ENCODE measurements around the gene ZNF600. TPM values are rescaled to one million over a fixed set of nuclear protein-coding genes. Genes with fewer than 3 reads are reported as not detected.
"Not testable (repeated sequence)": the region's sequence is repeated elsewhere in the genome, so short reads cannot be mapped to it uniquely, and the experiment has no call there.

The ZNF600 gene
- total RNA-seq, 2 donors from 2014 or later, result 26.2 to 32.3 TPM

- Histone ChIP-seq H3K9me3 (ENCODE audit: control insufficient read depth, low read length) (peaks cover 45% of the 10 kb centered on the region), H3K9ac (ENCODE audit: extremely low read depth, low read length, poor library complexity, severe bottlenecking) (peak overlapping the region; percentile 25), H3K36me3 (ENCODE audit: control insufficient read depth, insufficient read depth, low read length) (no peaks in the 10 kb centered on the region), H3K4me1 (ENCODE audit: control insufficient read depth, insufficient read depth, low read length) (no peaks in the 10 kb centered on the region), H3K4me3 (ENCODE audit: low read length) (peak overlapping the region; percentile 71), H3K27me3 (ENCODE audit: control insufficient read depth, insufficient read depth, low read length, poor library complexity, severe bottlenecking) (no peaks in the 10 kb centered on the region), H3K27ac (ENCODE audit: low read depth, low read length) (no peak overlapping the region)
- Mint-ChIP-seq H3K27me3 (ENCODE audit: insufficient read depth) (no peaks in the 10 kb centered on the region), H3K36me3 (ENCODE audit: low read depth) (peaks cover 13% of the 10 kb centered on the region), H3K9me3 (peaks cover 18% of the 10 kb centered on the region), H3K27ac (peak overlapping the region; percentile 32), H3K4me1 (peaks cover 72% of the 10 kb centered on the region), H3K4me3 (peak overlapping the region; percentile 18)
- DNase-seq, result no peak
- TF ChIP-seq CTCF (conservative IDR thresholded peaks at IDR 0.05), result no peak
- 90 to 100% methylated on average over 1 to 4 of the region's 4 CpGs for WGBS, 2 experiments (ENCODE audit: insufficient coverage in 1 of 2, insufficient read length in 1 of 2)
These were observed 36.8 kb downstream of the ZNF600 start for GRCh38 chr19:52749780-52750179.

- Histone ChIP-seq H3K4me1 (ENCODE audit: control insufficient read depth, insufficient read depth, low read length) (peaks cover 1% of the 10 kb centered on the region), H3K9ac (ENCODE audit: extremely low read depth, low read length, poor library complexity, severe bottlenecking) (no peak overlapping the region), H3K9me3 (ENCODE audit: control insufficient read depth, low read length) (peaks cover 38% of the 10 kb centered on the region), H3K4me3 (ENCODE audit: low read length) (peak overlapping the region; percentile 71), H3K27me3 (ENCODE audit: control insufficient read depth, insufficient read depth, low read length, poor library complexity, severe bottlenecking) (no peaks in the 10 kb centered on the region), H3K36me3 (ENCODE audit: control insufficient read depth, insufficient read depth, low read length) (no peaks in the 10 kb centered on the region), H3K27ac (ENCODE audit: low read depth, low read length) (no peak overlapping the region)
- Mint-ChIP-seq H3K27me3 (ENCODE audit: insufficient read depth) (no peaks in the 10 kb centered on the region), H3K9me3 (peaks cover 4% of the 10 kb centered on the region), H3K36me3 (ENCODE audit: low read depth) (no peaks in the 10 kb centered on the region), H3K27ac (peak overlapping the region; percentile 59), H3K4me3 (peak overlapping the region; percentile 32), H3K4me1 (peaks cover 84% of the 10 kb centered on the region)
- WGBS, 2 experiments (ENCODE audit: insufficient coverage in 1 of 2, insufficient read length in 1 of 2), result 6 to 25% methylated on average over 4 to 6 of the region's 8 CpGs
- DNase-seq, result no peak
- peak; percentile 76 for TF ChIP-seq CTCF (conservative IDR thresholded peaks at IDR 0.05)
These were observed 38.1 kb downstream of the ZNF600 start for GRCh38 chr19:52748336-52748950.

GRCh38 chr19:52745919-52746318 is 40.7 kb downstream of the ZNF600 start:
- H3K36me3 ChIP-seq (ENCODE audit: control insufficient read depth, insufficient read depth, low read length); DNase-seq; H3K27ac ChIP-seq (ENCODE audit: low read depth, low read length); H3K9ac ChIP-seq (ENCODE audit: extremely low read depth, low read length, poor library complexity, severe bottlenecking); H3K9me3 Mint-ChIP-seq; H3K36me3 Mint-ChIP-seq (ENCODE audit: low read depth); H3K4me3 ChIP-seq (ENCODE audit: low read length); H3K27me3 Mint-ChIP-seq (ENCODE audit: insufficient read depth); H3K27me3 ChIP-seq (ENCODE audit: control insufficient read depth, insufficient read depth, low read length, poor library complexity, severe bottlenecking); H3K4me3 Mint-ChIP-seq: not testable (repeated sequence)
- Mint-ChIP-seq H3K27ac (peak overlapping the region; percentile 57), H3K4me1 (peaks cover 92% of the 10 kb centered on the region)
- peaks cover 14% of the 10 kb centered on the region for H3K9me3 ChIP-seq (ENCODE audit: control insufficient read depth, low read length)
- peaks cover 11% of the 10 kb centered on the region for H3K4me1 ChIP-seq (ENCODE audit: control insufficient read depth, insufficient read depth, low read length)
- WGBS, 2 experiments (ENCODE audit: insufficient coverage in 1 of 2, insufficient read length in 1 of 2), result 85 to 93% methylated on average over 9 of the region's 10 CpGs
